Dermis microvascular lymphatic vessel endothelial cell (primary cell): ENCODE measurements around the gene ST7. TPM values are rescaled to one million over a fixed set of nuclear protein-coding genes. Genes with fewer than 3 reads are reported as not detected.
"Not testable (repeated sequence)": the region's sequence is repeated elsewhere in the genome, so short reads cannot be mapped to it uniquely, and the experiment has no call there.

Experiments
- DNase-seq, 2 donors: peaks; one replicate each; pipeline versions ENCODE4 v3.0.0 to v3.0.0-alpha.2; 2010; ENCODE audit warnings: low read depth in 2 of 2
- total RNA-seq: library from RNA; depleted of rRNA; stranded (reverse); fragments of >200 nt; gene quantifications from 2 replicates; pipeline ENCODE4 v1.2.1, GENCODE V29; 2014

ST7 gene
- total RNA-seq, 1 donor from 2014 or later, result 12.5 TPM

DNA sequence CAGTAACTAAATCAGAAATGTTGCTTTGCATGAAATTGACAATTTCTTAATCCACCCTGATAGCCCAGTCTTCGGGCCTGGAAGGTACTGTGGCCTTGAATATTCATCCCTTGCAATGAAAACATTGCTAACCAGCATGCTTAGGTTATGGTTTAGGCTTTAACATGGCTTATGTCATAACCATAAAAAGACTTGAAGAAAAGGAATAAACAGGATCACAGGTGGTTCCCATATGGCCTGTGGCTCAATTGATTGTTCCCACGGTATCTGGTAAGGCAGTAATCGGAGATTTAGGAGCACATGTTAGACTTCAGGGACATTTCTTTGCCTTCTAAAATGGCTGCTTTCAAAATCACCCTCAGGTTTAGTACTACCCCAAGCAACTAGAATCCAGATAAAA is 139.5 kb downstream of the ST7 start:
- DNase-seq, result no peak

DNA sequence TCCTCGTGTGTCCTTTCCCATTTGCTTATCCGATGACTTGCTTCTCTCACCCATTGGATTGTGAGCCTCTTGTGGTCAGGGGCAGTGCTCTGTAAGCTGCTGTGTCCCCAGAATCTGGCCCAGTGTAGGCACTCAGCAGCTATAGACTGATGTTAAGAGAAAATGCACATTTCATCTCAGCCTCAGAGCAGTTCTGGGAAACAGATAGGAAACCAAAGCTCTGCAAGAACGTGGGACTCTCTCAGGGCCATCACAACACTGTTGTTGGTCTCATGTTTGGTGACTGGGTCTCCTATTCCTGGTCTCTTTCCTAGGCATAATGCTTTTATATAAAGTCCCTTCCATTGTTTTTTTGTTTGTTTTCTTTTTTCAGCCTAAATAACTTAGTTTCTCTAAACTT is 141.2 kb downstream of the ST7 start:
- DNase-seq, result no peak

DNA sequence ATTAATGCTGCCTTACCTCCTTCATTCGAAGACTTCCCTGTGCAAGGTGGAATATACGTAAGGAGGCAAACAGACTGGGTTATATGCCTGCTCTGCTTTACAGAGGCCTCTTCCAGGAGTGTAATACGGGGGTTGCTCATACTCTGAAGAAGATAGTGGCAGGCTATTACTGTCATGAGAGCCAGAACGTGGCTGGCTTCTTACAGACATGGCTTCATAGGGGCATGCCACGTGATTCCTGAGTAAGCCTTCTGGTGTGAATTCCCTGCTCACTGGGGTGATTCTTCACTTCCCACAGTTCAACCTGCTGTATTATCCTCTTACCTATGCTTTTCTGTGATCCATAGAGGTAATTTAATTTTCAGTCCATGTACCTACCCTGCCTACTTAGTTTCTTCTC is 141.8 kb downstream of the ST7 start:
- DNase-seq, result no peak

DNA sequence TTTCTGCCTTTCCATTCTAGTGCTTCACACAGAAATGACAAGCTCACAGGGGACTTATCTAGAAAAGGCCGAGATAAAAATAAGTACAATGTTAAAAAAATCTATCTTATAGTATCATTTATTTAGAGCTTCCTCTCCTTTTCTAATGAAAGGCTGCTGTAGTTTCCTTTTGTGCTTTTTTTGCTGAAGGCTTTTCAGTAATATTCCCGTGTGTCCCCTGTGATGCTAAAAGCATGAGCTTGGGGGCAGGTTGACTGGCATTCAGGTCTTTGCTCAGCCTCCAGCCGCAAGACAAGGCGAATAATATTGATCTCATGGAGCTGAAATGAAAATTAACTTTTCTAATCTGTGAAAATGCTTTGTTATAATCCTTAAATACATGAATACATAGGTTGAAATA is 143.0 kb downstream of the ST7 start:
- DNase-seq, result no peak

DNA sequence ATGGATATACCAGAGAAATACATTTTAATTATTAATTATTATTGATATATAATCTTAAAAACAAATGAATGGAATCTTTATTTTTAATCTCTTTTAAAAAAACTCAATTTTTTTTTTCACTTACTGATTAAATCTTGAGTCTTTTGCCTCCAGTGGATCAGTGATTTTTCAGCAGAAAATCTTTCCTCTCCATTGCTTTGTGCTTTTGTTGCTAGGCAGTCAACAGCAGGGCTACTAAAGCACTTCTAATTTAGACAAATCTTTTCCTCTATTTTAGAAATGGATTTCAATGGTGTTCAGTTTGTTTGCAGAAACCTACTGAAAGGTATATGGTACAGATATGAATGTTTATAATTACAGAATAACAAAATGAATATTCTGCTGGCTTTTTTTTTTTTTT is 143.6 kb downstream of the ST7 start:
- DNase-seq, result no peak

DNA sequence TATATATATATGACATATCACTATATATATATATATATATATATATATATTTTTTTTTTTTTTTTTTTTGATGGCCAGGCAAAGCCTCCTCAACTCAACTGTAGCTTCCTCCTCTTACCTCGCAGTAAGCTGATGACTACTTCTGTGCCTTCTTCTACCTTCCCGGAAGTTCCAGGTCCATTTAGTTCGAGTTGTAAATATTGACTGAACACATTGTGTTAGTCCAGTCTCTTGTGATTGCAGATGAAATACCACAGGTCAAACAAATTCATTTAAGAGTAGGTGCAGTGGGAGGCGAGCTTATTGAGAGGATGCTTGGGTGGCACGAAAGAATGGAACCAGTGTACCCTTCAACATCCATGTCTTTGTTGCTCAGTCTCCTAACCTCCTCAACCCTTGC is 144.6 kb downstream of the ST7 start:
- DNase-seq, result no peak

DNA sequence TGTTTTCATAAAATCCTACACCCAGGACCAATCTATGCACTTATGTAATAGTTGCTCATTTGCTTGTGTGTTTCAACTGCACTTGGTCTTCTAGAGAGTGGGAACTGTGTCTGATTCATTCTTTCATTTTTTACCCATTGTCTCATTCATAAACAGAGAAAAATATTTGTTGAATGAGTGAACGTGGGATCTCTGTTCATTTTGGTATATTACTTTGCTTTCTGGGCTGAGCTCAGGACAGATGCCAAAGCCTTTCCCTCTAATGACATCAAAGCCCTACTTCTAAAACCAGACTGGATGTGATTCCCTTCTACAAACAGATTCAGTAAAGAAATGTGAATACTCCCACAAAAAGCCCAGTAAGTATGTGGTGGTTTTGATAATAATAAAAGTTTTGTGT is 145.2 kb downstream of the ST7 start:
- DNase-seq, result peak in 1 of 2 donors; percentile 32

DNA sequence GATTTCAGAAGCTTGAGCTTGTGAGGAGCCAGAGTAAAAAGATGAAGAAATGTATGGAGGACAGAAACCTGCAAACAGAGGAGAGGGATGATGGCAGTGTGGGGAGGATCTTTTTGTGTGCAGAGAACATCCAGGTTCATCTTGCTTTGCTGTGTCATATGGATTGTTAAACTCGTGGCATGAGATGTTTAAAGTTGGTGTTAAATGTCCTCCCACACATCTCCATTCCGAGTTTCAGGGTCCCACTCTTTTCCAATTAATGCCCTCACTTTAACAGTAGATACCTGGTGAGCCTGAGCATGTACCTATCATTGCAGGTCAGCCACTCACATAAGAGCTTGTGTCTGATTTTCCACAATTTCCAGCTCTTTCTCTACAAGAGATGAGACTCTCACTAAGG is 147.7 kb downstream of the ST7 start:
- no peak for DNase-seq

DNA sequence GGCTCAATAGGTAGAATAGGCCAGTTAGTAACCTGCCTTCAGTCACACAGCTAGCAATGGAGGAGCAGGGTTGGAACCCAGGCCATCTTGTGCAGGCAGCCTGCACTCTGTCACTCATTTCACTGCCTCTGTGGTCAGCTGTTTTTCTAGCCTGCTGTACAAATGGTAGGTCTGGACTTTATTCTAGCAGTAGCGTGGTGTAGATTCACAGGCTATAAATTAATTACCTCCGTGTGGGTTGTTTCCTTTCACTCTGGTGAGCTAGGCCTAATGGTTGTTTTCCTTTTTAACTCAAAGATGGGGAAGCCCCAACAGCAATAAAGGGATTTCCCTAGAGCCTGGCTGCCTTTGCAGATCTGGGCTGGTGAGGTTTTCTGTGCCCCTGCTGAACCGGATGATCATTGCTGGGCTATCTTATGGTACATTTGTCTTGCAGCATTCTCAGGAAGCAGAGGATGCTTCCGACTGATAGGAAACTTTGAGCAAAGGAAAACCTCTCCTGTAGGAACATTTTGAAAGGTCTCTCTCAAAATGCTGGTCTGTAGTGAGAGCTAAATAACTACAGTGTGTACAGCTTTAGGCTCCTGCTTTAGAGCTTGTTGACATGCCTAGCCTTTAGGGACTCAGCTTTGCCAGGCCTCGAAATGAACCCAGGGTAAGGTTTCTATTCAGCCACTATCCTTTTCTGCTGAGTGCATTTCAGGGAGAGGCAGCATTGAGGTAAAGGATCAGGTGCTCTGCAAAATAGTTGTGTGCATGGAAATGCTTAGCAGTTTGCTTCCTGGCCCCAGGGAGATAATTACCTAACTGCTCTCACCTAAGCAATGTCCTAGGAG is 157.4 kb downstream of the ST7 start:
- peak; percentile 55 to 79 for DNase-seq

DNA sequence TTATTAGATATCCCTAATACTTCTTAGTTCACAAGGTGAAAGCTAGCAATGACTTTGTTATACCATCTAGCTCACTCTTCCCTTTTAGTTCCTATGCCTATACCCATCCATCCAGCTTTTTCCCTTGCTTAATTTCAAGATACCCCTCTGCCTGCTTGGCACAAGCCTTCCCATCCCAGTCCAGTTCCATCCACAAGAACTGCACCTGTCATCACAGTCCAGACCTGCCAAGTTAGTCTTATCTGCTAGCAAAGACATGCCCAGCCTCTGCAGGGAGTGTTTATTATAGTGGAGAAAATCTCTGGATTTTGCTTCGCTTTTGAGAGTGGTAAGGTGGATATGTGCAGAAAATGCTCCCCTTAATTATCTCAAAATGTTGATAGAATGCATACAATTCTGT is 158.2 kb downstream of the ST7 start:
- no peak for DNase-seq

DNA sequence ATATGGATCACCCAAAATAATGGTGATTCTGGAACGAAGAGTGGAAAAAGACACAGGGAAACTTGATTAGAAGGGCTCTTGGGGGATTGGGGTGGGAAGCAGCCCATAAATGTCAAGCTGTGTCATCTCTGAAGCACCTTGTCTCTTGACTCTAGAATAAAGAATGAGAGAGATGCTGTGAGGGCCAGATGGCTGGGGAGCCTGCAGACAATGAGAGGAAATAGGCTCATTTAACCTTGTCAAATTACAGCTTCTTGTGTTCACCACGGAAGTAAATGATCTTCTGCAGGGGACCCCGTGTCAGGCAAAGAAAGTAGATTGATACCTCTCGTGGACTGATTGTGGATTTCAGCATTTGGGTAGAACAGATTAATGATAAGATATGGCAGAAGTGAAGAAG is 159.3 kb downstream of the ST7 start:
- no peak for DNase-seq

DNA sequence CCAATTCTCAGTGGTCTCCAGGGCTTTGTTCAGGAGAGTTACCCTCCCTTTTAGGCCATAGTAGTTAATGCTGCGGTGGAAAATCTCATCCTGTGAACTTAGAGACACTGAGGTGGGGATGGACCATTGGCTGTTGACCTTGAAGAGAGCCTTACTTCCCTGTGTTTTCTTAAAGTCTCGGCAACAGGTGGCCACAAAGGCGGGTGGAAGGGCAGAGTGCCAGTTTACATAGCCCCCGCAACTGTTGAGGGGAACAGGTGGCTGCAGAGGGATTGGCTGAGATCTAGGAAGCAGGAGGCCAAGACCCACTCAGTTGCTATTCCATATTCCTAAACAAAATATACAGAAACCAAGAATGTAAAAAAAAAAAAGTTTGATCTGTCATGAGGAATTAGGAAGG is 160.6 kb downstream of the ST7 start:
- no peak for DNase-seq

DNA sequence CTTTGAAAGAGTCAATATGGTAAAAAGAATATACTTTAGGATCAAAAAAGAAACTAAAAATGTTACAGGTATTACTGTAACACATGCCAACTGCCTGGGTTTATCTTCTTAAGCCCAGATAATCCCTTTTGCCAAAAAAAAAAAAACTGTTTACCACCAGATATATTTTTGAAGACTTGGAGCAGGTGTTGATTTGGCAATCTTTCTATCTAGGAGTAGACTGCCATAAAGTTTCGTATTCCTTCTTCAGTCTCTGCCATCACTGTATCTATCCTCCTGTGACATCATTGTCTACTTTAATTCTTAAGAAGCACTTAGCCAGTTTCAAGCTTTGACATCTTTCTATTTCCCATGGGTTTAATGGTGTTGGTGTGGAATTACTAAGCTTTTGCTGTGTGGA is 161.0 kb downstream of the ST7 start:
- no peak for DNase-seq

DNA sequence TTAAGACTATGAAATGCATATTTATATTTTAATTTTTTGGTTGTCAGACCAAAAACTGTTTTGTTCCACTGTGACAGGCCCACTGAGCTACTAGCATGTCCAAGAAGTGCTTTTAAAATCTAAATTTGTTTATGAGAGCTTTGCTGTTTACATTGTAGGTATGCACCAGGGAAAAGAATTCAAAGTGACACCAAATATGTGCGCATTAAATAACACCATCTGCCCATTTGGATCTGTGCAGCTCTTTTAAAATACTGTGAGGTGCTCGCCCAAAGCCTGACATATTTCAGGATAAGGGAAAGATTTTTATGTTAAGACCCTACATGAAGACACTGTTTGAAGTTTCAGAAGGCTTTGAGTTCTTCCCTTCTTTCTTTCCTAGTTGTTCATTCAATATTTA is 162.9 kb downstream of the ST7 start:
- no peak for DNase-seq

DNA sequence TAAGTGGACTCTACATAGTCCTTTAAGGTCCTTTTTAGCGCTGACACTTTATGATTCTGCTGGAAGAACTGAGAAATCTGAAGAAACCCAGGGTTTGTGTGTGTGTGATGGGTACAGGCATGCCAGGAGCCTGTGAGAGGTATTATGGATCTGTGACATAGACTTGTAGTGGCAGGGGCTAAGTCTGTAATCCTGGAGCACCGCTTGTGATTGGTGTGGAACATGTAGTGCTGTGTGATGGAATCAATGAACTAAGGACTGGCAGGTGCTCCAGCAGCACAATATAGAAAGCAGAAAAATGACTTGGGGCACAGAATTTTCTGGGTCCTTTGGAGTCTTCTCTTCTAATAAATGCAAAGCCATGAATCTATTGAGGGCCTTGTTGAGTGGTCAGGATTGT is 163.9 kb downstream of the ST7 start:
- no peak for DNase-seq

DNA sequence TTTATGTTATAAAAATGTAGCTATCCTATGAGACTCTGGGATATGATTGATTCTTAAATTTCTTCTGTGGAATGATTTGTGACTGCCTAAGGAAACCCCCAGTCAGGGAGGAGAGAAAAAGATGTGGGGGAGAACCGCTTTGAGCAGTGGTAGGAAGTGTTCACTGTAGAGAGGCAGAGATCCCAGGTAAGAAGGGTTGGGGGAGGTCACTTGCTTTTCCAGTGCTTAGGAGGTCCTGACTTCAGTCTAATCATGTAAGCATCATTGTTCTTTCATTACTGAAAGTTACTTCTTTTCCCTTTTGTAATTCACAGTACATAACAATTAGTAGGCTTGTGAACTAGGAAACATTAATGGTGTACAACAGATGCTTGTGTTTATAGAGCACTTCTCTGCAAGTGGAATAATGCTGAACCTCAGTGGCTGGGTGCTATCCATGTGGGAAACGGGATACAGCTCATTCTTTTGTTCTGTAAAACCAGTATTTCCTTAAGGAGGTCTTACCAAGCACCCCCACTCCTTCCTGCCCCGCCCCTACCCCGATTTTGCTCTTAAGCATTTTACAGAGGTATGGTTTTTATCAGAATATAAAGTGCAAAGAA is 165.4 kb downstream of the ST7 start:
- DNase-seq, result peak in 1 of 2 donors; percentile 74

DNA sequence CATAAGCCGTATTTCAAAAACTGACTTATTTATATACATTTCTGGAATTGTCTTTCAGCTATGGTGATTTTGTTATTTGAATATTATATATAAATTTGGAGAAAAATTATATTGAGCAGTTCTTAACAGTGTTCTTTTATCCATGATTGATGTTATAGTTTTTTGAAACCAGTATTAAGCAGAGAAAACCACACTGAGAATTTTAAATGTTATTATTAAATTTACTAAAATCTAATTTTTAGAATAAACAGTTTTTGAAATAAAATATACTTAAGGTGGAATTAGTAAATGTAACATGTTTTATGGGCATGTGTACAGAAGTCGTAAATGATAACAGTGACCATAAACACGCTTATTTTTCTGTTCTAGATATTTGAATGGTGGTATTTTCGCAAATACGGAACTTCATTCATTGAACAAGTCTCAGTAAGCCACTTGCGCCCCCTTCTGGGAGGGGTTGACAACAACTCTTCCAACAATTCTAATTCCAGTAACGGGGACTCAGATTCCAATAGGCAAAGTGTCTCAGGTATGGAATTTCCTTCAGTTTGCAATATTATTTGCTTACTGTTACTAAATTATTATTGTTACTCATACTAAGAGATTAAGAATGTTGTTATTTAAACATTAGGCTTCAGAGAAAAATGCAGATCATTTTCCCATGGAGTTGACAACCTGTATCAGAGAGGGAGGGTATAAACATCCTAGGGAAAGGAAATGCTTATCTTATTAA is 166.1 kb downstream of the ST7 start:
- DNase-seq, result peak; percentile 73 to 84

DNA sequence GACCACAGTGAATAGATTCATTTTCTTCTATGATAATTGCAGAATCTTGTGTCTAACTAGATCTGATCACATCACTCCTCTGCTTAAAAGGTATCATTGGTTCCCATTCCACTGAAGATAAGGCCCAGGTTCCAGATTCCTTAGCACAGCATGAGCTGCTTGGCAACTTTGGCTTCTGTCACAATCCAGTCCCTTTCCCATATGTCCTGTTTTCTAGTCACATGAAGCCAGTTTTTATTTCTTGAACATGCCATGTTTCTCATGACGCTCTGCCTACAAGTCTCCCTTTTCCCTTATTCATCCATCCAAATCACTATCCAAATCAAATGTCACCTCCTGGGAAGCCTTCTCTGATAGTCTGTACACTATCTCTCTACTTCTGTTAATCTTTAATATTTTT is 167.0 kb downstream of the ST7 start:
- not testable (repeated sequence) for DNase-seq

DNA sequence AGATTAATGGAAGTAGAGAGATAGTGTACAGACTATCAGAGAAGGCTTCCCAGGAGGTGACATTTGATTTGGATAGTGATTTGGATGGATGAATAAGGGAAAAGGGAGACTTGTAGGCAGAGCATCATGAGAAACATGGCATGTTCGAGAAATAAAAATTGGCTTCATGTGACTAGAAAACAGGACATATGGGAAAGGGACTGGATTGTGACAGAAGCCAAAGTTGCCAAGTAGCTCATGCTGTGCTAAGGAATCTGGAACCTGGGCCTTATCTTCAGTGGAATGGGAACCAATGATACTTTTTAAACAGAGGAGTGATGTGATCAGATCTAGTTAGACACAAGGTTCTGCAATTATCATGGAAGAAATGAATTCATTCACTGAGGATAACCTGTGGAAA is 168.7 kb downstream of the ST7 start:
- DNase-seq, result not testable (repeated sequence)

DNA sequence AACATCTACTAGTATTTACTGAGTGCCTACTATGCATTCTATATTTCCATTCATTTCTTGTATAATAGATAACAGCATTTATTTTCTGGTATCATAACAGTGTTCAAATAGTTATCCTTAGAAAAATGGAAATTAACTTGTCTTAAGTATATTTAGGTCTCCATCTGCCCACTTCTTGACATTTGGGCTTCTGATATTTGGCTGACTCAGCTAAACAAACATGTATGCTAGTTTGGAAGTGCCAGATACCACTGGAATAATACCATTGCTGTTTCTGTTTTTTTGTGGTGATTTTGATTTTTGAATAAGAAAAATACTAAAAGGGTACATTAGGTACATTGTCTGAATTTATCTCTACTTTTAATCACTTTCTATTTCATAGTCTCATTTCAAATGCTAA is 169.2 kb downstream of the ST7 start:
- DNase-seq, result no peak

DNA sequence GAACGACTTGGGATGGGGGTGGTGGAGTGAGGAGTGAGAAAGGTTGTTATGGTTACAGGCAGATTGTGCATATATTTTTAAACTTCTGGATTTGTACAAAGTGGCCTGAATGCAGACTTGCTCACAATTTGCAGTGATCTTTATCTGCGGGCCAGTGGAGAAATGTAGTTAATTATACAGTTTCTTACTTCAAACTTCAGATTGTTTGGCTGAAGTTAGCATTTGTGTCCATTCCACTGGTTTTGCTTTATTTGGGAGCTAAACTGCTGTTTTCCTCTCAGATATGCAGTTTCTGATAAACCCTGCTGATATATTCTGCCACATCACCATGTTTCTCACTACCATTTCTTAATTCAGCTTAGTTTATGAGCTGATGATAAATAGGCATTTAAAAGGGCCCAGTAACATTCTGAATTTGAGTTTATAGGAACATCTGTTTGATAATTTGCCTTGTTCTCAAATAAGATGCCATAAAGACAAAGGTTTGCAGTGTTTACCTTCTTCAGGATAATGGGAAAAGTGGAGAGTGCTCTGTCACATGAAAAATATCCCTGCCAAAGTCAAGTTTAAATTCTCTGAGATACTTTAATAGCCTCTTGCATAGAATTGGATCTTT is 170.1 kb downstream of the ST7 start:
- DNase-seq, result no peak

DNA sequence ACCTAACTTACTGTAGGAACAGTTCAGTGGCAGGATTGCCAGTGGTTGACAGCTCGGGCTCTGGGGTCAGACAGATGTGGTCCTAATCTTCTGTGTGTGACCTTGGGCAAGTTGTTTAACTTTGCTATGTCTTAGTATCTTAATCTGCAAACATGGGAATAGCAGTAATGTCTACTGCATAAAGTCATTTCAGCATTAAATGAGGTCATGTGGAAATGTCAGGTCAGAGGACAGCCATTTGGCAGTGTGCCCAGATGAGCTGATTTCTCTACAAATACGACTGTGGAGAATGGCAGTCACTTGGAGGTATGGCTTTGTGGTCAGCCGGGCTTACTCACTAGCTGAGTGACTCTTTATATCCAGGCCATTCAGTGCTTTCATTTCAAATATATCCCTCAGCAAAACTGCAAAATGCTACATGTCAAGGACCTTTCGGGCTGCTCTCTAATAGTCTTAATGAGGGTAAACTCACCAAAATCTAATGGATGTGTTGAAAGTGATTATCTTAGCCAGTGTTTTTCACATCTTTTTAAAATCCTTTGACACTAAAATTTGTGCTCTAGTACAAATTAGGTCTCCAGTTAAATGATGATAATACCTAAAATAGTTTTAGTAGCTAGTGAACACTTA is 171.4 kb downstream of the ST7 start:
- DNase-seq, result peak; percentile 92 to 99
